A673 (cell line): ENCODE data around the gene ERC1. TPM values are rescaled to one million over a fixed set of nuclear protein-coding genes. Genes with fewer than 3 reads are reported as not detected.
"Not testable (repeated sequence)": the region's sequence is repeated elsewhere in the genome, so short reads cannot be mapped to it uniquely, and the experiment has no call there.

Experiments used
- BruUV-seq: library from RNA; stranded (reverse); fragments of 400-500 nt; replicated peaks from 2 replicates; lab custom pipeline; 2021; lab: Mats Ljungman, UMichigan
- CTCF ChIA-PET: fragments of 300-600 bp; sonication (Branson Sonifier 250); formaldehyde crosslinking; loops from one replicate; lab custom pipeline; 2022; ENCODE audit warnings: antibody characterized with exemption; lab: Charles Lee
- POLR2A ChIA-PET: fragments of 300-600 bp; sonication (Branson Sonifier 250); formaldehyde crosslinking; loops from one replicate; lab custom pipeline; 2022; ENCODE audit warnings: antibody characterized with exemption; ENCODE audit not compliant: low non-redundant PET; lab: Charles Lee
- DNase-seq: peaks from one replicate; pipeline ENCODE4 v3.0.0-alpha.2; 2015; ENCODE audit warnings: low spot score
- H3K27ac ChIP-seq: fragments of 200-600 bp; sonication (generic); 2 replicates; pipeline ENCODE4 v1.5.1; 2016; ENCODE audit warnings: mixed run types, low read depth, mild to moderate bottlenecking, mixed read lengths, antibody characterized with exemption, low read length; ENCODE audit not compliant: poor library complexity, severe bottlenecking
- H3K27me3 ChIP-seq: fragments of 200-600 bp; sonication (generic); replicated peaks from 2 replicates; pipeline ENCODE4 v1.6.1; 2017; ENCODE audit warnings: mixed run types, low read depth, mild to moderate bottlenecking, mixed read lengths, antibody characterized with exemption, low read length; ENCODE audit not compliant: insufficient read depth, poor library complexity
- H3K36me3 ChIP-seq: fragments of 200-600 bp; sonication (generic); 2 replicates; pipeline ENCODE4 v1.6.1; 2016; ENCODE audit warnings: mixed run types, mild to moderate bottlenecking, mixed read lengths, antibody characterized with exemption, low read length; ENCODE audit not compliant: insufficient read depth, poor library complexity, severe bottlenecking
- H3K4me1 ChIP-seq: fragments of 200-600 bp; sonication (generic); 2 replicates; pipeline ENCODE4 v1.6.1; 2017; ENCODE audit warnings: mixed run types, mild to moderate bottlenecking, mixed read lengths, antibody characterized with exemption, low read length; ENCODE audit not compliant: insufficient read depth, poor library complexity, severe bottlenecking
- H3K4me3 ChIP-seq: fragments of 200-600 bp; sonication (generic); 2 replicates; pipeline ENCODE4 v1.5.1; 2016; ENCODE audit warnings: low read depth, mixed run types, mild to moderate bottlenecking, mixed read lengths, low read length; ENCODE audit not compliant: poor library complexity, severe bottlenecking
- H3K9me3 ChIP-seq: fragments of 200-600 bp; sonication (generic); 2 replicates; pipeline ENCODE4 v1.6.1; 2016; ENCODE audit warnings: mixed run types, low read depth, mild to moderate bottlenecking, mixed read lengths, antibody characterized with exemption, low read length; ENCODE audit not compliant: poor library complexity, severe bottlenecking
- EZH2 ChIP-seq: fragments of 200-600 bp; sonication (generic); IDR thresholded peaks from 2 replicates; pipeline ENCODE4 v1.6.1; 2017; ENCODE audit warnings: borderline replicate concordance, low read depth, mild to moderate bottlenecking, mixed read lengths, antibody characterized with exemption, low read length; ENCODE audit not compliant: poor library complexity, severe bottlenecking
- intact Hi-C: fragments of 100-400 bp; cut with micrococcal nuclease; formaldehyde crosslinking; loops from one replicate; pipeline ENCODE4 v1.10.0; 2022; ENCODE audit not compliant: unreplicated experiment
- total RNA-seq: library from RNA; stranded (reverse); gene quantifications from 2 replicates; pipeline ENCODE4 v1.2.3, GENCODE V29; 2021
- TF ChIP-seq, protein P1 (sequence below): fragments of 300-800, 200-600 bp; sonication (generic); conservative IDR thresholded peaks from 2 replicates; pipeline ENCODE4 v1.5.1; 2017; ENCODE audit warnings: low read depth, mild to moderate bottlenecking, antibody characterized with exemption, low read length, moderate library complexity, mixed read lengths

Gene ERC1
- total RNA-seq, 1 experiment from 2014 or later = 60.7 TPM

GRCh38 chr12:1206118-1206734, 215.2 kb downstream of the ERC1 start:
- Histone ChIP-seq H3K27me3 (no peaks in the 10 kb centered on the region), H3K36me3 (no peaks in the 10 kb centered on the region), H3K27ac (no peak overlapping the region), H3K9me3 (no peaks in the 10 kb centered on the region), H3K4me1 (peaks cover 18% of the 10 kb centered on the region), H3K4me3 (no peak overlapping the region)
- no TSS peak for BruUV-seq
- DNase-seq = no peak
- POLR2A ChIA-PET = interaction anchor here (0.8 kb wide), 1 partner anchor 392 kb away, joined by 6 read pairs; no protein-coding TSS in a partner anchor
- CTCF ChIA-PET = no interaction called here
- intact Hi-C loops = no loop called here
- TF ChIP-seq, protein P1, sequence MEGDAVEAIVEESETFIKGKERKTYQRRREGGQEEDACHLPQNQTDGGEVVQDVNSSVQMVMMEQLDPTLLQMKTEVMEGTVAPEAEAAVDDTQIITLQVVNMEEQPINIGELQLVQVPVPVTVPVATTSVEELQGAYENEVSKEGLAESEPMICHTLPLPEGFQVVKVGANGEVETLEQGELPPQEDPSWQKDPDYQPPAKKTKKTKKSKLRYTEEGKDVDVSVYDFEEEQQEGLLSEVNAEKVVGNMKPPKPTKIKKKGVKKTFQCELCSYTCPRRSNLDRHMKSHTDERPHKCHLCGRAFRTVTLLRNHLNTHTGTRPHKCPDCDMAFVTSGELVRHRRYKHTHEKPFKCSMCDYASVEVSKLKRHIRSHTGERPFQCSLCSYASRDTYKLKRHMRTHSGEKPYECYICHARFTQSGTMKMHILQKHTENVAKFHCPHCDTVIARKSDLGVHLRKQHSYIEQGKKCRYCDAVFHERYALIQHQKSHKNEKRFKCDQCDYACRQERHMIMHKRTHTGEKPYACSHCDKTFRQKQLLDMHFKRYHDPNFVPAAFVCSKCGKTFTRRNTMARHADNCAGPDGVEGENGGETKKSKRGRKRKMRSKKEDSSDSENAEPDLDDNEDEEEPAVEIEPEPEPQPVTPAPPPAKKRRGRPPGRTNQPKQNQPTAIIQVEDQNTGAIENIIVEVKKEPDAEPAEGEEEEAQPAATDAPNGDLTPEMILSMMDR = no peak
- TF ChIP-seq EZH2 = no peak

DNA sequence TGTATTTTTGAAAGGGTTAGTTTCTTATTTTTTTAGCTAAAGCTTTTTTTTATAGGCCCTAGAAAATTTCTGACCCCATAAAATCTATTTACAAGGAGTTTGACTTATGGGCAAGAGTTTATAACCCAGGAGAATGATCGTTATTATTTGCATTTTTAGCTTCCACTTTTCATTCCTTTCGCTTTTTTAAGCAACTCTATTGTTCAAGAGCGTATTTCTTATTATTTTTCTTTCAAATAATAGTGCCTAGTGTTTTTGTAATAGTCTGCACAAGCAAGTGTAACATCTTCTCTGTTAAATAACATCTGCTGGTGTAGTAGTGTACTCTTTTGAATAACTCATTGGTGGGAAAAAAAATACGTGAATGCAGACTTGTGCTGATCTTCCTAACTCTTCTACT, 216.3 kb downstream of the ERC1 start:
- BruUV-seq = no TSS peak
- Histone ChIP-seq H3K4me1 (peaks cover 18% of the 10 kb centered on the region), H3K9me3 (no peaks in the 10 kb centered on the region), H3K36me3 (no peaks in the 10 kb centered on the region), H3K27me3 (no peaks in the 10 kb centered on the region), H3K4me3 (no peak overlapping the region), H3K27ac (no peak overlapping the region)
- intact Hi-C loops = no loop called here
- POLR2A ChIA-PET = interaction anchor here (0.6 kb wide), 1 partner anchor 33 kb away, joined by 4 read pairs; no protein-coding TSS in a partner anchor
- CTCF ChIA-PET = no interaction called here
- no peak for DNase-seq
- TF ChIP-seq, protein P1 = no peak
- no peak for TF ChIP-seq EZH2

DNA sequence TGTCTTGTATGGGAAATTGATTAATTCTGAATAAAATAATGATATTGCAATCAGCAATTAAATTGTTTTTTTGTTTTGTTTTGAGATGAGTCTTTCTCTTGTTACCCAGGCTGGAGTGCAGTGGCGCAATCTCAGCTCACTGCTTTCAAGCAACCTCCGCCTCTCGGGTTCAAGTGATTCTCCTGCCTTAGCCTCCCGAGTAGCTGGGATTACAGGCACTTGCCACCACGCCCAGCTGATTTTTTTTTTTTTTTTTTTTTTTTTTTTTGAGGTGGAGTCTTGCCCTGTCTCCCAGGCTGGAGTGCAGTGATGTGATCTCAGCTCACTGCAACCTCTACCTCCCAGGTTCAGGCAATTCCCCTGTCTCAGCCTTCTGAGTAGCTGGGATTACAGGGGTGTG, 217.7 kb downstream of the ERC1 start:
- H3K36me3 ChIP-seq, H3K27me3 ChIP-seq, BruUV-seq, H3K27ac ChIP-seq, H3K4me3 ChIP-seq, intact Hi-C loops, CTCF ChIA-PET, H3K9me3 ChIP-seq, DNase-seq, POLR2A ChIA-PET: not testable (repeated sequence)
- H3K4me1 ChIP-seq = peaks cover 13% of the 10 kb centered on the region

DNA sequence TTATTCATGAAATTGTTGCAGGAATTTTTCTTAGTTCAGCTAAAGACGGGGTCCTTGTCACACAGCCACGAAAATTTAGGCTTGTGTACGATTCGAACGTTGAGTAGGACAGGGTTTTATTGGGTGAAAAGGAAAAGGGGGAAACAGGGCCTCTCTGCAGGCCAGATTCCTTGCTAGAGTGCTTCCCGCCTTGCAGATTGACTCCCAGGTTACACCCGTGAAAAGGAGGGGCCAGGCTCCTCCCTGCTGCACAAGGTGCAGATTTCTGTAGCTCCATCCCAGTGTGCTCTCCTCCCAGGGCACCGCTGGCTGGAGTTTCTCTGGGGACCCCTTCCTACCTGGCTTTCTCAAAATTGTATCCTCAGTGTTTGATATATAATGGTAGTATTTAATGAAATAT, 221.5 kb downstream of the ERC1 start:
- Histone ChIP-seq H3K36me3 (no peaks in the 10 kb centered on the region), H3K4me1 (peaks cover 9% of the 10 kb centered on the region), H3K4me3 (no peak overlapping the region), H3K27ac (no peak overlapping the region), H3K9me3 (no peaks in the 10 kb centered on the region), H3K27me3 (no peaks in the 10 kb centered on the region)
- intact Hi-C loops = no loop called here
- CTCF ChIA-PET = no interaction called here
- DNase-seq = no peak
- TF ChIP-seq EZH2 = no peak
- TF ChIP-seq, protein P1 = no peak
- BruUV-seq = no TSS peak
- POLR2A ChIA-PET = interaction anchor here (0.6 to 0.7 kb wide), 2 partner anchors 9 to 13 kb away, joined by 3 to 5 read pairs; no protein-coding TSS in a partner anchor
